HEK293 (cell line): ENCODE measurements around the gene BEND6.

Experiments used
- CTCF ChIA-PET: fragments of 350-600 bp; formaldehyde crosslinking; extraction: SDS; loops from one replicate; lab custom pipeline; 2021; ENCODE audit warnings: antibody characterized with exemption; lab: Yijun Ruan, JAX
- POLR2A ChIA-PET: fragments of 300-600 bp; formaldehyde crosslinking; extraction: SDS; loops from one replicate; lab custom pipeline; 2020; ENCODE audit warnings: antibody characterized with exemption, inconsistent platforms; lab: Yijun Ruan, JAX
- H3K27ac ChIP-seq: fragments of 200-500 bp; sonication (Bioruptor generic); 2 replicates; pipeline ENCODE4 v1.5.1; 2014; ENCODE audit warnings: low read depth, low read length, control low read depth, inconsistent platforms; ENCODE audit errors: extremely low read depth
- H3K36me3 ChIP-seq, 2 experiments: fragments of 200-500 bp in 1 of 2; sonication (Bioruptor generic) in 1 of 2; 1 replicate in 1 of 2; 2 replicates in 1 of 2; pipeline ENCODE4 v1.5.1; 2014 to 2017; ENCODE audit warnings: inconsistent platforms in 2 of 2, low read length in 2 of 2; ENCODE audit not compliant: control insufficient read depth in 2 of 2, insufficient read depth in 1 of 2
- H3K4me1 ChIP-seq: fragments of 200-500 bp; sonication (Bioruptor generic); 2 replicates; pipeline ENCODE4 v1.5.1; 2014; ENCODE audit warnings: mild to moderate bottlenecking, low read length, inconsistent platforms; ENCODE audit not compliant: control insufficient read depth, insufficient read depth
- H3K4me3 ChIP-seq: 2 replicates; pipeline ENCODE4 v1.5.1; 2011; ENCODE audit warnings: low read depth, mild to moderate bottlenecking, control low read depth, low read length, moderate library complexity
- H3K9me3 ChIP-seq: fragments of 200-500 bp; sonication (Bioruptor generic); 2 replicates; pipeline ENCODE4 v1.5.1; 2014; ENCODE audit warnings: low read depth, low read length, inconsistent platforms; ENCODE audit not compliant: control insufficient read depth, insufficient read depth
- GLIS1 ChIP-seq: fragments of 450-650 bp; formaldehyde crosslinking; IDR thresholded peaks from 2 replicates; pipeline ENCODE4 v1.5.1; 2016; ENCODE audit warnings: missing biosample characterization, missing genetic modification characterization
- GLIS2 ChIP-seq: fragments of 450-650 bp; formaldehyde crosslinking; IDR thresholded peaks from 2 replicates; pipeline ENCODE4 v1.5.1; 2016; ENCODE audit warnings: missing biosample characterization, missing genetic modification characterization
- KLF16 ChIP-seq: fragments of 450-650 bp; formaldehyde crosslinking; IDR thresholded peaks from 2 replicates; pipeline ENCODE4 v1.5.1; 2017; ENCODE audit warnings: missing biosample characterization, missing genetic modification characterization
- KLF8 ChIP-seq: fragments of 450-650 bp; formaldehyde crosslinking; IDR thresholded peaks from 2 replicates; pipeline ENCODE4 v1.5.1; 2016; ENCODE audit warnings: missing biosample characterization, missing genetic modification characterization
- WT1 ChIP-seq: fragments of 450-650 bp; formaldehyde crosslinking; IDR thresholded peaks from 2 replicates; pipeline ENCODE4 v1.5.1; 2016; ENCODE audit warnings: missing biosample characterization, missing genetic modification characterization
- ZBTB11 ChIP-seq: fragments of 450-650 bp; formaldehyde crosslinking; conservative IDR thresholded peaks from 2 replicates; pipeline ENCODE4 v1.5.1; 2016; ENCODE audit warnings: low read depth, missing biosample characterization, missing genetic modification characterization
- ZNF133 ChIP-seq: fragments of 450-650 bp; formaldehyde crosslinking; IDR thresholded peaks from 2 replicates; pipeline ENCODE4 v1.5.1; 2016; ENCODE audit warnings: missing biosample characterization, missing genetic modification characterization
- ZNF18 ChIP-seq: fragments of 450-650 bp; formaldehyde crosslinking; IDR thresholded peaks from 2 replicates; pipeline ENCODE4 v1.5.1; 2016; ENCODE audit warnings: missing biosample characterization, missing genetic modification characterization
- ZNF324 ChIP-seq: fragments of 450-650 bp; formaldehyde crosslinking; IDR thresholded peaks from 2 replicates; pipeline ENCODE4 v1.5.1; 2016; ENCODE audit warnings: missing biosample characterization, missing genetic modification characterization
- ZNF362 ChIP-seq: fragments of 450-650 bp; formaldehyde crosslinking; IDR thresholded peaks from 2 replicates; pipeline ENCODE4 v1.5.1; 2016; ENCODE audit warnings: missing biosample characterization, missing genetic modification characterization
- ZNF404 ChIP-seq: fragments of 450-650 bp; formaldehyde crosslinking; IDR thresholded peaks from 2 replicates; pipeline ENCODE4 v1.5.1; 2017; ENCODE audit warnings: missing biosample characterization, missing genetic modification characterization
- ZNF514 ChIP-seq: fragments of 450-650 bp; formaldehyde crosslinking; IDR thresholded peaks from 2 replicates; pipeline ENCODE4 v1.5.1; 2016; ENCODE audit warnings: missing biosample characterization, missing genetic modification characterization
- ZNF585B ChIP-seq: fragments of 450-650 bp; formaldehyde crosslinking; IDR thresholded peaks from 2 replicates; pipeline ENCODE4 v1.5.1; 2016; ENCODE audit warnings: missing biosample characterization, missing genetic modification characterization
- ZNF624 ChIP-seq: fragments of 450-650 bp; formaldehyde crosslinking; IDR thresholded peaks from 2 replicates; pipeline ENCODE4 v1.5.1; 2017; ENCODE audit warnings: missing biosample characterization, missing genetic modification characterization
- ZNF660 ChIP-seq: fragments of 450-650 bp; IDR thresholded peaks from 2 replicates; pipeline ENCODE4 v1.5.1; 2018; ENCODE audit warnings: missing biosample characterization, mild to moderate bottlenecking, missing genetic modification characterization
- ZNF677 ChIP-seq: fragments of 450-650 bp; IDR thresholded peaks from 2 replicates; pipeline ENCODE4 v1.5.0; 2018; ENCODE audit warnings: missing biosample characterization, mild to moderate bottlenecking, missing genetic modification characterization, moderate library complexity
- ZNF776 ChIP-seq: fragments of 450-650 bp; formaldehyde crosslinking; IDR thresholded peaks from 2 replicates; pipeline ENCODE4 v1.5.0; 2017; ENCODE audit warnings: missing biosample characterization, missing genetic modification characterization, borderline replicate concordance
- ZNF792 ChIP-seq: fragments of 450-650 bp; formaldehyde crosslinking; IDR thresholded peaks from 2 replicates; pipeline ENCODE4 v1.5.1; 2016; ENCODE audit warnings: missing biosample characterization, missing genetic modification characterization
- ZNF843 ChIP-seq: fragments of 450-650 bp; formaldehyde crosslinking; IDR thresholded peaks from 2 replicates; pipeline ENCODE4 v1.5.1; 2016; ENCODE audit warnings: missing biosample characterization, missing genetic modification characterization
- TF ChIP-seq, protein P1 (sequence below): fragments of 450-650 bp; formaldehyde crosslinking; IDR thresholded peaks from 2 replicates; pipeline ENCODE4 v1.5.1; 2016; ENCODE audit warnings: missing biosample characterization, missing genetic modification characterization
- TF ChIP-seq, protein P2 (sequence below): fragments of 450-650 bp; formaldehyde crosslinking; IDR thresholded peaks from 2 replicates; pipeline ENCODE4 v1.5.1; 2016; ENCODE audit warnings: missing biosample characterization, missing genetic modification characterization

The BEND6 gene

GRCh38 chr6:56934876-56935275 is 20.0 kb upstream of the BEND6 start:
- no peaks in the 10 kb centered on the region for H3K36me3 ChIP-seq
- peaks cover 13% of the 10 kb centered on the region; the same call in 1 of the 2 replicates for H3K4me1 ChIP-seq
- TF ChIP-seq, protein P1, sequence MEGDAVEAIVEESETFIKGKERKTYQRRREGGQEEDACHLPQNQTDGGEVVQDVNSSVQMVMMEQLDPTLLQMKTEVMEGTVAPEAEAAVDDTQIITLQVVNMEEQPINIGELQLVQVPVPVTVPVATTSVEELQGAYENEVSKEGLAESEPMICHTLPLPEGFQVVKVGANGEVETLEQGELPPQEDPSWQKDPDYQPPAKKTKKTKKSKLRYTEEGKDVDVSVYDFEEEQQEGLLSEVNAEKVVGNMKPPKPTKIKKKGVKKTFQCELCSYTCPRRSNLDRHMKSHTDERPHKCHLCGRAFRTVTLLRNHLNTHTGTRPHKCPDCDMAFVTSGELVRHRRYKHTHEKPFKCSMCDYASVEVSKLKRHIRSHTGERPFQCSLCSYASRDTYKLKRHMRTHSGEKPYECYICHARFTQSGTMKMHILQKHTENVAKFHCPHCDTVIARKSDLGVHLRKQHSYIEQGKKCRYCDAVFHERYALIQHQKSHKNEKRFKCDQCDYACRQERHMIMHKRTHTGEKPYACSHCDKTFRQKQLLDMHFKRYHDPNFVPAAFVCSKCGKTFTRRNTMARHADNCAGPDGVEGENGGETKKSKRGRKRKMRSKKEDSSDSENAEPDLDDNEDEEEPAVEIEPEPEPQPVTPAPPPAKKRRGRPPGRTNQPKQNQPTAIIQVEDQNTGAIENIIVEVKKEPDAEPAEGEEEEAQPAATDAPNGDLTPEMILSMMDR, result no peak
- no peak for TF ChIP-seq ZNF677 (tag by site-specific recombination)
- TF ChIP-seq ZNF404, result no peak
- ChIA-PET CTCF (interaction anchor here (0.6 to 7.6 kb wide), 6 partner anchors 9 to 222 kb away, joined by 3 to 69 read pairs (median 6); partner anchors contain the start of gene BEND6), POLR2A (interaction anchor here (1.1 to 1.6 kb wide), 2 partner anchors 20 to 27 kb away, joined by 4 to 5 read pairs; partner anchors contain the start of gene BEND6)
- no peaks in the 10 kb centered on the region for H3K9me3 ChIP-seq
- H3K27ac ChIP-seq, result no peak overlapping the region
- no peak overlapping the region for H3K4me3 ChIP-seq

- POLR2A ChIA-PET, result no interaction called here
- TF ChIP-seq ZNF792 (tag by site-specific recombination) (no peak), GLIS2 (tag by site-specific recombination) (no peak)
- TF ChIP-seq, protein P2, sequence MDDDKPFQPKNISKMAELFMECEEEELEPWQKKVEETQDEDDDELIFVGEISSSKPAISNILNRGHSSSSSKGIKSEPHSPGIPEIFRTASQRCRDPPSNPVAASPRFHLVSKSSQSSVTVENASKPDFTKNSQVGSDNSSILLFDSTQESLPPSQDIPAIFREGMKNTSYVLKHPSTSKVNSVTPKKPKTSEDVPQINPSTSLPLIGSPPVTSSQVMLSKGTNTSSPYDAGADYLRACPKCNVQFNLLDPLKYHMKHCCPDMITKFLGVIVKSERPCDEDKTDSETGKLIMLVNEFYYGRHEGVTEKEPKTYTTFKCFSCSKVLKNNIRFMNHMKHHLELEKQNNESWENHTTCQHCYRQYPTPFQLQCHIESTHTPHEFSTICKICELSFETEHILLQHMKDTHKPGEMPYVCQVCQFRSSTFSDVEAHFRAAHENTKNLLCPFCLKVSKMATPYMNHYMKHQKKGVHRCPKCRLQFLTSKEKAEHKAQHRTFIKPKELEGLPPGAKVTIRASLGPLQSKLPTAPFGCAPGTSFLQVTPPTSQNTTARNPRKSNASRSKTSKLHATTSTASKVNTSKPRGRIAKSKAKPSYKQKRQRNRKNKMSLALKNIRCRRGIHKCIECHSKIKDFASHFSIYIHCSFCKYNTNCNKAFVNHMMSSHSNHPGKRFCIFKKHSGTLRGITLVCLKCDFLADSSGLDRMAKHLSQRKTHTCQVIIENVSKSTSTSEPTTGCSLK, result no peak
- no peak overlapping the region for H3K27ac ChIP-seq
- no peaks in the 10 kb centered on the region for H3K36me3 ChIP-seq
- H3K9me3 ChIP-seq, result no peaks in the 10 kb centered on the region
- CTCF ChIA-PET, result interaction anchor here (0.7 to 7.6 kb wide), 4 partner anchors 14 to 117 kb away, joined by 3 to 69 read pairs (median 4); no protein-coding TSS in a partner anchor
- H3K4me1 ChIP-seq, result peaks cover 13% of the 10 kb centered on the region; the same call in 1 of the 2 replicates
- H3K4me3 ChIP-seq, result no peak overlapping the region
Observed at GRCh38 chr6:56936466-56936865, 18.4 kb upstream of the BEND6 start.

GRCh38 chr6:56938649-56939191 is 16.2 kb upstream of the BEND6 start:
- Histone ChIP-seq H3K9me3 (no peaks in the 10 kb centered on the region), H3K4me1 (peaks cover 9% of the 10 kb centered on the region; the same call in 1 of the 2 replicates), H3K36me3 (no peaks in the 10 kb centered on the region), H3K27ac (no peak overlapping the region), H3K4me3 (no peak overlapping the region)
- ChIA-PET CTCF (interaction anchor here (0.7 to 7.6 kb wide), 6 partner anchors 9 to 59 kb away, joined by 3 to 69 read pairs (median 3); no protein-coding TSS in a partner anchor), POLR2A (interaction anchor here (1.0 kb wide), 2 partner anchors 17 to 108 kb away, joined by 3 read pairs; partner anchors contain the start of genes BEND6 and KIAA1586)
- no peak for TF ChIP-seq ZNF18 (tag by site-specific recombination)
- TF ChIP-seq ZNF843 (tag by site-specific recombination), result no peak
- no peak for TF ChIP-seq GLIS1
- no peak for TF ChIP-seq ZNF585B (tag by site-specific recombination)
- TF ChIP-seq ZNF324, result no peak
- TF ChIP-seq ZNF362, result no peak
- TF ChIP-seq ZBTB11 (tag by site-specific recombination), result no peak
- TF ChIP-seq WT1, result no peak
- TF ChIP-seq ZNF514 (tag by site-specific recombination), result no peak
- no peak for TF ChIP-seq ZNF776
- TF ChIP-seq KLF8 (tag by site-specific recombination), result 0 out of 2 replicates have a peak, but pooled peaks have one; percentile 29
- TF ChIP-seq KLF16 (tag by site-specific recombination), result no peak
- no peak for TF ChIP-seq ZNF624
- TF ChIP-seq ZNF133, result no peak
- 0 out of 2 replicates have a peak, but pooled peaks have one; percentile 53 for TF ChIP-seq ZNF660 (tag by site-specific recombination)
